ENCODE measurements around the gene RTEL1.
"Not testable (repeated sequence)": the region's sequence is repeated elsewhere in the genome, so short reads cannot be mapped to it uniquely, and the experiment has no call there.

RTEL1 gene

GRCh38 chr20:63730189-63730733, 72.1 kb downstream of the RTEL1 start:
- DNase-seq = not testable (repeated sequence)

- DNase-seq = no peak
These were observed 73.3 kb downstream of the RTEL1 start for GRCh38 chr20:63731410-63731809.

GRCh38 chr20:63732118-63733095, 74.3 kb downstream of the RTEL1 start:
- no peak for DNase-seq

GRCh38 chr20:63733117-63733516, 75.0 kb downstream of the RTEL1 start:
- DNase-seq = no peak

GRCh38 chr20:63733579-63734081, 75.5 kb downstream of the RTEL1 start:
- DNase-seq = no peak

GRCh38 chr20:63734111-63734945, 76.2 kb downstream of the RTEL1 start:
- DNase-seq = no peak

GRCh38 chr20:63734946-63735858, 77.1 kb downstream of the RTEL1 start:
- DNase-seq = no peak

- peak in 1 of 2 experiments; percentile 30 for DNase-seq
These were observed 78.0 kb downstream of the RTEL1 start, which contains the start of gene LIME1 for GRCh38 chr20:63735859-63736718. LIME1 (plus strand) TSS chr20:63736664; CDS start chr20:63737550, 886 bp downstream.

GRCh38 chr20:63736893-63737694, 79.0 kb downstream of the RTEL1 start:
- peak in 1 of 2 experiments; percentile 67 for DNase-seq

- no peak for DNase-seq
These were observed 79.5 kb downstream of the RTEL1 start for GRCh38 chr20:63737695-63737944.

GRCh38 chr20:63737945-63738686, 80.0 kb downstream of the RTEL1 start:
- DNase-seq = peak in 1 of 2 experiments; percentile 55

- peak; percentile 49 to 83 for DNase-seq
These were observed 80.6 kb downstream of the RTEL1 start for GRCh38 chr20:63738687-63739129.

GRCh38 chr20:63739130-63740069, 81.3 kb downstream of the RTEL1 start, which contains the start of gene SLC2A4RG:
SLC2A4RG (plus strand) TSS chr20:63739776; CDS start chr20:63739913, 137 bp downstream.
- peak; percentile 36 to 95 for DNase-seq

GRCh38 chr20:63740070-63740626, 82.0 kb downstream of the RTEL1 start:
- peak in 1 of 2 experiments; percentile 71 for DNase-seq

GRCh38 chr20:63740627-63741353, 82.7 kb downstream of the RTEL1 start:
- peak; percentile 76 to 91 for DNase-seq

- DNase-seq = no peak
These were observed 83.2 kb downstream of the RTEL1 start for GRCh38 chr20:63741354-63741675.

All from NCI-H526 (cell line).